H9 (cell line): ENCODE results near the gene C2orf49. TPM values are rescaled to one million over a fixed set of nuclear protein-coding genes. Genes with fewer than 3 reads are reported as not detected.

Source experiments
- DNase-seq: peaks from one replicate; pipeline ENCODE4 v3.0.0-alpha.2; 2017
- H2AFZ ChIP-seq: one replicate; pipeline ENCODE4 v1.6.1; 2013; ENCODE audit warnings: mild to moderate bottlenecking, low read length, control low read depth, moderate library complexity
- H2AK5ac ChIP-seq: 2 replicates; pipeline ENCODE4 v1.6.1; 2013; ENCODE audit warnings: low read length, control low read depth, mixed read lengths; ENCODE audit not compliant: insufficient read length
- H2BK120ac ChIP-seq: one replicate; pipeline ENCODE4 v1.6.1; 2013; ENCODE audit warnings: low read depth, mild to moderate bottlenecking, low read length, control low read depth, inconsistent platforms; ENCODE audit not compliant: poor library complexity, severe bottlenecking
- H2BK12ac ChIP-seq: 2 replicates; pipeline ENCODE4 v1.6.1; 2013; ENCODE audit warnings: low read length, control low read depth, mixed read lengths, low read depth; ENCODE audit not compliant: insufficient read length
- H2BK15ac ChIP-seq: 2 replicates; pipeline ENCODE4 v1.6.1; 2013; ENCODE audit warnings: low read depth, low read length, control low read depth
- H2BK20ac ChIP-seq: one replicate; pipeline ENCODE4 v1.6.1; 2013; ENCODE audit warnings: low read depth, mild to moderate bottlenecking, low read length, control low read depth, inconsistent platforms; ENCODE audit not compliant: poor library complexity, severe bottlenecking
- H2BK5ac ChIP-seq: 2 replicates; pipeline ENCODE4 v1.6.1; 2013; ENCODE audit warnings: low read length, control low read depth, mixed read lengths; ENCODE audit not compliant: insufficient read length
- H3K14ac ChIP-seq: 2 replicates; pipeline ENCODE4 v1.6.1; 2013; ENCODE audit warnings: low read length, control low read depth; ENCODE audit not compliant: insufficient read depth
- H3K18ac ChIP-seq: 2 replicates; pipeline ENCODE4 v1.6.1; 2013; ENCODE audit warnings: low read depth, mild to moderate bottlenecking, mixed read lengths, low read length, control low read depth; ENCODE audit not compliant: insufficient read length
- H3K23ac ChIP-seq: 2 replicates; pipeline ENCODE4 v1.6.1; 2013; ENCODE audit warnings: low read length, control low read depth, mixed read lengths, low read depth; ENCODE audit not compliant: insufficient read length
- H3K23me2 ChIP-seq: 2 replicates; pipeline ENCODE4 v1.6.1; 2013; ENCODE audit warnings: low read depth, mild to moderate bottlenecking, mixed read lengths, low read length, control low read depth; ENCODE audit not compliant: insufficient read length, poor library complexity, severe bottlenecking
- H3K27ac ChIP-seq: 2 replicates; pipeline ENCODE4 v1.5.1; 2013; ENCODE audit warnings: low read length, control low read depth, mixed read lengths, low read depth; ENCODE audit not compliant: insufficient read length
- H3K27me3 ChIP-seq: 2 replicates; pipeline ENCODE4 v1.6.1; 2013; ENCODE audit warnings: low read length, control low read depth, inconsistent platforms; ENCODE audit not compliant: insufficient read depth
- H3K4ac ChIP-seq: 2 replicates; pipeline ENCODE4 v1.6.1; 2013; ENCODE audit warnings: low read depth, mild to moderate bottlenecking, control low read depth, inconsistent platforms, low read length, moderate library complexity
- H3K4me1 ChIP-seq: 2 replicates; pipeline ENCODE4 v1.6.1; 2013; ENCODE audit warnings: low read length, control low read depth, inconsistent platforms; ENCODE audit not compliant: insufficient read depth
- H3K4me2 ChIP-seq: 2 replicates; pipeline ENCODE4 v1.6.1; 2013; ENCODE audit warnings: low read length, control low read depth, mixed read lengths; ENCODE audit not compliant: insufficient read length, insufficient read depth
- H3K56ac ChIP-seq: 2 replicates; pipeline ENCODE4 v1.6.1; 2013; ENCODE audit warnings: low read depth, mild to moderate bottlenecking, mixed read lengths, low read length, control low read depth; ENCODE audit not compliant: insufficient read length
- H3K79me1 ChIP-seq: 2 replicates; pipeline ENCODE4 v1.6.1; 2013; ENCODE audit warnings: low read depth, mild to moderate bottlenecking, moderate library complexity, low read length, control low read depth, inconsistent platforms; ENCODE audit not compliant: insufficient read depth, poor library complexity, severe bottlenecking
- H3K79me2 ChIP-seq: 2 replicates; pipeline ENCODE4 v1.6.1; 2013; ENCODE audit warnings: low read length, control low read depth, inconsistent platforms; ENCODE audit not compliant: insufficient read depth
- H3K9ac ChIP-seq: 2 replicates; pipeline ENCODE4 v1.6.1; 2013; ENCODE audit warnings: low read length, control low read depth, mixed read lengths; ENCODE audit not compliant: insufficient read length; ENCODE audit errors: extremely low read depth
- H3K9me3 ChIP-seq: one replicate; pipeline ENCODE4 v1.6.1; 2013; ENCODE audit warnings: low read depth, low read length, inconsistent platforms; ENCODE audit not compliant: control insufficient read depth
- H3T11ph ChIP-seq: one replicate; pipeline ENCODE4 v1.6.1; 2013; ENCODE audit warnings: mild to moderate bottlenecking, low read length, control low read depth, inconsistent platforms
- H4K20me1 ChIP-seq: one replicate; pipeline ENCODE4 v1.6.1; 2013; ENCODE audit not compliant: control insufficient read depth, insufficient read length, insufficient read depth
- H4K5ac ChIP-seq: 2 replicates; pipeline ENCODE4 v1.6.1; 2013; ENCODE audit warnings: low read depth, mild to moderate bottlenecking, mixed read lengths, low read length, control low read depth; ENCODE audit not compliant: insufficient read length
- H4K8ac ChIP-seq: replicated peaks from 2 replicates; pipeline ENCODE4 v1.6.1; 2013; ENCODE audit warnings: low read length, control low read depth, mixed read lengths, low read depth; ENCODE audit not compliant: insufficient read length
- H4K91ac ChIP-seq: 2 replicates; pipeline ENCODE4 v1.6.1; 2013; ENCODE audit warnings: low read depth, mild to moderate bottlenecking, moderate library complexity, mixed read lengths, low read length, control low read depth; ENCODE audit not compliant: insufficient read length
- H3K27ac Mint-ChIP-seq, 3 experiments: 2 replicates in 2 of 3; 3 replicates in 1 of 3; pipeline ENCODE4 v1.8.0; 2020 to 2021; ENCODE audit warnings: mixed read lengths in 3 of 3, mild to moderate bottlenecking in 1 of 3, moderate library complexity in 1 of 3
- H3K27me3 Mint-ChIP-seq: 2 replicates; pipeline ENCODE4 v1.8.0; 2021; ENCODE audit warnings: low read depth, mild to moderate bottlenecking, moderate library complexity, mixed read lengths
- H3K36me3 Mint-ChIP-seq, 3 experiments: 2 replicates in 2 of 3; 3 replicates in 1 of 3; pipeline ENCODE4 v1.8.0; 2020 to 2021; ENCODE audit warnings: low read depth in 3 of 3, mixed read lengths in 3 of 3; ENCODE audit not compliant: insufficient read depth in 1 of 3
- H3K4me1 Mint-ChIP-seq, 2 experiments: 2 replicates each; pipeline ENCODE4 v1.8.0; 2020; ENCODE audit warnings: mixed read lengths in 2 of 2
- H3K4me3 Mint-ChIP-seq, 2 experiments: 2 replicates in 1 of 2; 3 replicates in 1 of 2; pipeline ENCODE4 v1.8.0; 2020 to 2021; ENCODE audit warnings: mild to moderate bottlenecking in 2 of 2, mixed read lengths in 2 of 2, moderate library complexity in 1 of 2
- H3K9me3 Mint-ChIP-seq, 2 experiments: 2 replicates in 1 of 2; 3 replicates in 1 of 2; pipeline ENCODE4 v1.8.0; 2020; ENCODE audit warnings: mild to moderate bottlenecking in 2 of 2, mixed read lengths in 2 of 2, moderate library complexity in 1 of 2
- WGBS: extraction: QIAGEN DNeasy Blood & Tissue Kit; methylation state at CpG from one replicate; pipeline ENCODE4 v1.1.7; 2013; ENCODE audit warnings: missing lambda C conversion rate, low lambda C conversion rate, mixed read lengths; ENCODE audit not compliant: insufficient read length; ENCODE audit errors: extremely low coverage; 5-methylcytosine and 5-hydroxymethylcytosine counted together
- total RNA-seq: library from RNA; stranded (reverse); gene quantifications from 2 replicates; pipeline ENCODE4 v1.2.1, GENCODE V29; 2021
- TF ChIP-seq, protein P1 (sequence below): fragments of 200-600 bp; sonication (generic); conservative IDR thresholded peaks from 3 replicates; pipeline ENCODE4 v1.8.0; 2021; ENCODE audit warnings: antibody characterized with exemption, mild to moderate bottlenecking

The C2orf49 gene
- total RNA-seq, 1 experiment from 2014 or later: 18.8 TPM

DNA sequence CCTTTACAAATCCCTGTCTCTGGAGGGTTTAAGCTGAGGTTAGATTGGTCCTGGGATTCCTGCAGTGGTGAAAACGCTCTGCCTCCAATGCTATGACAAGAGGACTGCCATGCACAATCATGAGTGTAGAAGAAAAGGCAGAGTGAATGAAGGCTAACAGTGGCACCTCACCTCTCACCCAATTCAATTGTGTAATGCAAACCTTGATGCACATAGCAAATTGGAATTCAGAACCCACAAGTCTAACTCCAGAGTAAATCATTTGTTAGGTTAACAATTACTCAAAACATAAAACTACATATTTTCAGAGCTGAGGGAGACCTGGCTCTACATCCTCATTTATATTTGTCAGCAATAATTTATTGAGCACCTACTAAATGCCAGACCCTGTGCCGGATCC is 9.7 kb upstream of the C2orf49 start:
- H2BK12ac ChIP-seq: no peak overlapping the region
- H4K8ac ChIP-seq: no peak overlapping the region
- Mint-ChIP-seq H3K27ac (no peak overlapping the region; a peak in 1 of 7 replicates), H3K4me1 (peaks cover 33 to 35% of the 10 kb centered on the region in 2 experiments), H3K36me3 (no peaks in the 10 kb centered on the region; a peak in 2 of 7 replicates), H3K9me3 (no peaks in the 10 kb centered on the region), H3K27me3 (peaks cover 3% of the 10 kb centered on the region; the same call in 1 of the 2 replicates), H3K4me3 (peak overlapping the region; percentile 88 to 89; a peak in 2 of 5 replicates)
- H3K9ac ChIP-seq: no peak overlapping the region
- no peaks in the 10 kb centered on the region for H4K20me1 ChIP-seq
- H3K4me2 ChIP-seq: no peak overlapping the region
- H2AK5ac ChIP-seq: no peak overlapping the region
- H3K27ac ChIP-seq: no peak overlapping the region
- H4K91ac ChIP-seq: no peak overlapping the region
- no peak overlapping the region for H2BK15ac ChIP-seq
- H3K9me3 ChIP-seq: no peaks in the 10 kb centered on the region
- no peak overlapping the region for H3T11ph ChIP-seq
- H3K27me3 ChIP-seq: no peaks in the 10 kb centered on the region
- H4K5ac ChIP-seq: no peak overlapping the region
- no CpG with 5 or more reads among the region's 2 CpGs for WGBS
- H3K18ac ChIP-seq: no peak overlapping the region
- H2BK20ac ChIP-seq: no peak overlapping the region
- no peak overlapping the region for H3K23ac ChIP-seq
- DNase-seq: no peak
- H2AFZ ChIP-seq: no peak overlapping the region
- no peak overlapping the region for H3K14ac ChIP-seq
- peaks cover 10% of the 10 kb centered on the region; the same call in 1 of the 2 replicates for H3K4me1 ChIP-seq
- no peak overlapping the region for H2BK120ac ChIP-seq
- H2BK5ac ChIP-seq: no peak overlapping the region
- TF ChIP-seq, protein P1, sequence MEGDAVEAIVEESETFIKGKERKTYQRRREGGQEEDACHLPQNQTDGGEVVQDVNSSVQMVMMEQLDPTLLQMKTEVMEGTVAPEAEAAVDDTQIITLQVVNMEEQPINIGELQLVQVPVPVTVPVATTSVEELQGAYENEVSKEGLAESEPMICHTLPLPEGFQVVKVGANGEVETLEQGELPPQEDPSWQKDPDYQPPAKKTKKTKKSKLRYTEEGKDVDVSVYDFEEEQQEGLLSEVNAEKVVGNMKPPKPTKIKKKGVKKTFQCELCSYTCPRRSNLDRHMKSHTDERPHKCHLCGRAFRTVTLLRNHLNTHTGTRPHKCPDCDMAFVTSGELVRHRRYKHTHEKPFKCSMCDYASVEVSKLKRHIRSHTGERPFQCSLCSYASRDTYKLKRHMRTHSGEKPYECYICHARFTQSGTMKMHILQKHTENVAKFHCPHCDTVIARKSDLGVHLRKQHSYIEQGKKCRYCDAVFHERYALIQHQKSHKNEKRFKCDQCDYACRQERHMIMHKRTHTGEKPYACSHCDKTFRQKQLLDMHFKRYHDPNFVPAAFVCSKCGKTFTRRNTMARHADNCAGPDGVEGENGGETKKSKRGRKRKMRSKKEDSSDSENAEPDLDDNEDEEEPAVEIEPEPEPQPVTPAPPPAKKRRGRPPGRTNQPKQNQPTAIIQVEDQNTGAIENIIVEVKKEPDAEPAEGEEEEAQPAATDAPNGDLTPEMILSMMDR: no peak
- peaks cover 12% of the 10 kb centered on the region for H3K23me2 ChIP-seq
- no peak overlapping the region for H3K56ac ChIP-seq
- no peak overlapping the region for H3K4ac ChIP-seq
- peaks cover 7% of the 10 kb centered on the region; the same call in 1 of the 2 replicates for H3K79me2 ChIP-seq
- H3K79me1 ChIP-seq: no peaks in the 10 kb centered on the region
